HK-2 (cell line): ENCODE data around the gene CD300LF.

Source experiments
- DNase-seq: peaks from one replicate; pipeline ENCODE4 v3.0.0-alpha.2; 2018; ENCODE audit not compliant: unreplicated experiment

The CD300LF gene

GRCh38 chr17:74729866-74730265 is 17.1 kb upstream of the CD300LF start:
- no peak for DNase-seq

GRCh38 chr17:74729368-74729767 is 16.6 kb upstream of the CD300LF start:
- DNase-seq = no peak

- no peak for DNase-seq
These were observed 16.0 kb upstream of the CD300LF start for GRCh38 chr17:74728702-74729075.

- no peak for DNase-seq
These were observed 15.4 kb upstream of the CD300LF start for GRCh38 chr17:74728033-74728701.

- DNase-seq = no peak
These were observed 12.4 kb upstream of the CD300LF start for GRCh38 chr17:74725111-74725510.

- DNase-seq = no peak
These were observed 11.2 kb upstream of the CD300LF start for GRCh38 chr17:74723891-74724290.

GRCh38 chr17:74722782-74723181 is 10.1 kb upstream of the CD300LF start:
- no peak for DNase-seq

GRCh38 chr17:74720506-74720905 is 7.8 kb upstream of the CD300LF start:
- DNase-seq = no peak

- no peak for DNase-seq
These were observed 2.4 kb upstream of the CD300LF start for GRCh38 chr17:74715144-74715543.

- no peak for DNase-seq
These were observed 540 bp upstream of the CD300LF start for GRCh38 chr17:74713171-74713755.

- no peak for DNase-seq
These were observed 422 bp downstream of the CD300LF start for GRCh38 chr17:74712301-74712700.

GRCh38 chr17:74711058-74711824 is 1.5 kb downstream of the CD300LF start:
- no peak for DNase-seq

- no peak for DNase-seq
These were observed 8.2 kb downstream of the CD300LF start for GRCh38 chr17:74704544-74704943.

- no peak for DNase-seq
These were observed 9.4 kb downstream of the CD300LF start for GRCh38 chr17:74703311-74703710.

- no peak for DNase-seq
These were observed 10.4 kb downstream of the CD300LF start for GRCh38 chr17:74702116-74702871.

GRCh38 chr17:74699236-74699635 is 13.5 kb downstream of the CD300LF start:
- DNase-seq = no peak

- no peak for DNase-seq
These were observed 14.7 kb downstream of the CD300LF start for GRCh38 chr17:74698069-74698468.

- DNase-seq = no peak
These were observed 15.2 kb downstream of the CD300LF start for GRCh38 chr17:74697515-74697914.

GRCh38 chr17:74695629-74696028 is 17.1 kb downstream of the CD300LF start:
- no peak for DNase-seq

- no peak for DNase-seq
These were observed 18.6 kb downstream of the CD300LF start for GRCh38 chr17:74694081-74694480.

GRCh38 chr17:74691151-74691550 is 21.6 kb downstream of the CD300LF start:
- no peak for DNase-seq

GRCh38 chr17:74690409-74690825 is 22.3 kb downstream of the CD300LF start:
- DNase-seq = no peak
